ENCODE data around the gene EGF.
"Not testable (repeated sequence)": the region's sequence is repeated elsewhere in the genome, so short reads cannot be mapped to it uniquely, and the experiment has no call there.

Gene EGF

DNA sequence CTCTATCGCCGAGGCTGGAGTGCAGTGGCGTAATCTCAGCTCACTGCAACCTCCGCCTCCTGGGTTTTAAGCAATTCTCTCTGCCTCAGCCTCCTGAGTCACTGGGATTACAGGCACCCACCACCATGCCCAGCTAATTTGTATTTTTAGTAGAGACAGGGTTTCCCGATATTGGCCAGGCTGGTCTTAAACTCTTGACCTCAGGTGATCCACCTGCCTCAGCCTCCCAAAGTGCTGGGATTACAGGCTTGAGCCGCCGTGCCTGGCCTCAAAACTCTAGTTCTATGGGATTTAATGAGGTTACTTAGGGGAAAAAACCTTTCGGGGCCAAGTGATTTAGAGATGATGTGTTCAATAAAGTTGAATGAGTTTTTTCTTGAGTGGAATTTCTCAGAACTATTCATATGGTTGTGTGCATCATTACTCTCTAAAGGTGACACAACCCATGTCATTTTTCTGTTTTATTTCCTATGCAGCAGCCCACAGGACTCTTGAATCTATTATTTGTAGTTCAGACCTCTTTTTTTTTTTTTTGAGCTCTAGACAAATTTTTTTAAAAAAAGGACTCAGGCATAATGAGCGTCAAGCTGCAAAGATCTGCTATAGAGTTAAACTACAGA, 36.5 kb downstream of the EGF start:
- not testable (repeated sequence) for H3K4me1 Mint-ChIP-seq; H3K4me3 Mint-ChIP-seq; H3K9me3 Mint-ChIP-seq; H3K27ac Mint-ChIP-seq (ENCODE audit: low read depth); H3K27me3 Mint-ChIP-seq; ATAC-seq (replicated peaks; ENCODE audit: extremely low read depth, poor library complexity, severe bottlenecking); H3K36me3 Mint-ChIP-seq (ENCODE audit: insufficient read depth); DNase-seq (ENCODE audit: low spot score in 2 of 2)

GRCh38 chr4:109952612-109953011, 39.9 kb downstream of the EGF start:
- Mint-ChIP-seq H3K9me3 (no peaks in the 10 kb centered on the region), H3K27me3 (no peaks in the 10 kb centered on the region), H3K4me1 (no peaks in the 10 kb centered on the region), H3K36me3 (ENCODE audit: insufficient read depth) (no peaks in the 10 kb centered on the region), H3K4me3 (no peak overlapping the region), H3K27ac (ENCODE audit: low read depth) (no peak overlapping the region)
- no peak for DNase-seq (ENCODE audit: low spot score in 2 of 2)
- no peak for ATAC-seq (replicated peaks; ENCODE audit: extremely low read depth, poor library complexity, severe bottlenecking)

- H3K27ac Mint-ChIP-seq (ENCODE audit: low read depth), result no peak overlapping the region
- H3K4me3 Mint-ChIP-seq, result no peak overlapping the region
- H3K9me3 Mint-ChIP-seq, result no peaks in the 10 kb centered on the region
- ATAC-seq (replicated peaks; ENCODE audit: extremely low read depth, poor library complexity, severe bottlenecking) (no peak), DNase-seq (ENCODE audit: low spot score in 2 of 2) (no peak)
- H3K36me3 Mint-ChIP-seq (ENCODE audit: insufficient read depth), result no peaks in the 10 kb centered on the region
- no peaks in the 10 kb centered on the region for H3K27me3 Mint-ChIP-seq
- H3K4me1 Mint-ChIP-seq, result no peaks in the 10 kb centered on the region
Observed at GRCh38 chr4:109953556-109953955, 40.9 kb downstream of the EGF start.

DNA sequence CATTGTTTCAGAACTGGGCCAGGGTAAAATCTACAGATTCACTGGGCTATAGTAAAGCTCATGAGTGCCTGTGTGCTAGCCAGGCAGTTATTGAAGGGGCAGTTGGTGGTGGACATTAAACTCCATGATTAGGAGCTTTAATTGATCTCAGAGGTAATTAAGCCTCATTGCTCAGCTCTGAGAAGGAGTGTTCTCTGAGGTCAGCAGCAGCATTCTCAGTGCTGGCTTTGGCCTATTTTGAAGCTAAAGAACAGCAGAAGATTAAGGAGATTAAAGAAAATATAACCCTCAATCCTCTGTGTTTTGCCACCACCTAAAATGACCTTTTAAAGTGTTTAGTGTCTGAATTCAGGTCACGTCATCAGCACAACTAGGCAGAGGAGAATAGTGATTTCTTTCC, 42.5 kb downstream of the EGF start:
- ATAC-seq (replicated peaks; ENCODE audit: extremely low read depth, poor library complexity, severe bottlenecking), result no peak
- Mint-ChIP-seq H3K4me1 (no peaks in the 10 kb centered on the region), H3K27me3 (peaks cover 15% of the 10 kb centered on the region), H3K27ac (ENCODE audit: low read depth) (no peak overlapping the region), H3K36me3 (ENCODE audit: insufficient read depth) (no peaks in the 10 kb centered on the region), H3K9me3 (no peaks in the 10 kb centered on the region), H3K4me3 (no peak overlapping the region)
- DNase-seq (ENCODE audit: low spot score in 2 of 2), result no peak

GRCh38 chr4:109957227-109957626, 44.5 kb downstream of the EGF start:
- Mint-ChIP-seq H3K27me3 (peaks cover 26% of the 10 kb centered on the region), H3K9me3 (no peaks in the 10 kb centered on the region), H3K36me3 (ENCODE audit: insufficient read depth) (no peaks in the 10 kb centered on the region), H3K4me3 (no peak overlapping the region), H3K4me1 (no peaks in the 10 kb centered on the region), H3K27ac (ENCODE audit: low read depth) (no peak overlapping the region)
- ATAC-seq (replicated peaks; ENCODE audit: extremely low read depth, poor library complexity, severe bottlenecking), result no peak
- DNase-seq (ENCODE audit: low spot score in 2 of 2), result no peak

- ATAC-seq (replicated peaks; ENCODE audit: extremely low read depth, poor library complexity, severe bottlenecking), result no peak
- H3K9me3 Mint-ChIP-seq, result no peaks in the 10 kb centered on the region
- H3K4me3 Mint-ChIP-seq, result no peak overlapping the region
- H3K27me3 Mint-ChIP-seq, result peaks cover 36% of the 10 kb centered on the region
- no peak overlapping the region for H3K27ac Mint-ChIP-seq (ENCODE audit: low read depth)
- no peaks in the 10 kb centered on the region for H3K4me1 Mint-ChIP-seq
- H3K36me3 Mint-ChIP-seq (ENCODE audit: insufficient read depth), result no peaks in the 10 kb centered on the region
- DNase-seq (ENCODE audit: low spot score in 2 of 2), result no peak
Observed at GRCh38 chr4:109959195-109959594, 46.5 kb downstream of the EGF start.

- peaks cover under 1% of the 10 kb centered on the region for H3K36me3 Mint-ChIP-seq (ENCODE audit: insufficient read depth)
- no peak overlapping the region for H3K27ac Mint-ChIP-seq (ENCODE audit: low read depth)
- no peak for DNase-seq (ENCODE audit: low spot score in 2 of 2)
- H3K4me3 Mint-ChIP-seq, result no peak overlapping the region
- H3K4me1 Mint-ChIP-seq, result no peaks in the 10 kb centered on the region
- peaks cover 59% of the 10 kb centered on the region for H3K27me3 Mint-ChIP-seq
- ATAC-seq (replicated peaks; ENCODE audit: extremely low read depth, poor library complexity, severe bottlenecking), result no peak
- no peaks in the 10 kb centered on the region for H3K9me3 Mint-ChIP-seq
Observed at GRCh38 chr4:109962401-109962800, 49.7 kb downstream of the EGF start.

GRCh38 chr4:109966891-109967481, 54.3 kb downstream of the EGF start:
- Mint-ChIP-seq H3K9me3 (no peaks in the 10 kb centered on the region), H3K4me3 (no peak overlapping the region), H3K27ac (ENCODE audit: low read depth) (no peak overlapping the region), H3K36me3 (ENCODE audit: insufficient read depth) (peaks cover 3% of the 10 kb centered on the region), H3K27me3 (peaks cover 63% of the 10 kb centered on the region), H3K4me1 (peaks cover 9% of the 10 kb centered on the region)
- no peak for DNase-seq (ENCODE audit: low spot score in 2 of 2)
- ATAC-seq (replicated peaks; ENCODE audit: extremely low read depth, poor library complexity, severe bottlenecking), result no peak

DNA sequence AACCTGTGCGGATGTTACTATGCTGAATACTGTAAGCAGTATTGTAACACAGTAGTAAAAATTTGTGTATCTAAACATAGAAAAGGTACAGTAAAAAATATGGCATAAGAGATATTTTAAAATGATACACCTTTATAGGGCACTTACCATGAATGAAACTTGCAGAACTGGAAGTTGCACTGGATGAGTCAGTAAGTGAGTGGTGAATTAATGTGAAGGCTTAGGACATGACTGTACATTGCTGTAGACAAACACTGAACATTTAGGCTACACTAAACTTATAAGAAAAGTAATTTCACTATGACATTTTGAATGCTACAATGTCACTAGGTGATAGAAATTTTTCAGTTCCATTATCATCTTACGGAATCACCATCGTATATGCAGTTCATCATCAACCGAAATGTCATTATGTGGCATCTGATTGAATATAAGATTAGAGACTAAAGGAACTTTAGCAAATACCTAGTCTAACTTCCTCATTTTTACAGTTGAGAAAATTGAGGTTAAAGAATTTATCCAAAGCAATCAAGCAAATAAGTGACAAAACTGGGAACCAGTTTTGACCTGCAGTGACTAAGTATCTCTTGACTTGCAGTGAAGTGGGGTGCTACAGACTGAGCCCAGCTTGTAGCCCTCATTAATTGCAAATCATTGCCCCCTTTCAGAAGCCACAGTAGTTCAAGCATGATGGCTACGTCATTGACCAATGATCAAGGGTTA, 55.3 kb downstream of the EGF start:
- no peak for DNase-seq (ENCODE audit: low spot score in 2 of 2)
- Mint-ChIP-seq H3K9me3 (no peaks in the 10 kb centered on the region), H3K27me3 (peaks cover 57% of the 10 kb centered on the region)

GRCh38 chr4:109969087-109969486, 56.4 kb downstream of the EGF start:
- Mint-ChIP-seq H3K9me3 (no peaks in the 10 kb centered on the region), H3K27me3 (peaks cover 65% of the 10 kb centered on the region), H3K36me3 (ENCODE audit: insufficient read depth) (peaks cover 3% of the 10 kb centered on the region), H3K27ac (ENCODE audit: low read depth) (no peak overlapping the region), H3K4me1 (peaks cover 9% of the 10 kb centered on the region), H3K4me3 (no peak overlapping the region)
- ATAC-seq (replicated peaks; ENCODE audit: extremely low read depth, poor library complexity, severe bottlenecking), result no peak
- DNase-seq (ENCODE audit: low spot score in 2 of 2), result no peak

More for the DNA sequence above, 55.3 kb downstream of the EGF start:
- H3K36me3 Mint-ChIP-seq (ENCODE audit: insufficient read depth), result peaks cover 3% of the 10 kb centered on the region
- no peak overlapping the region for H3K27ac Mint-ChIP-seq (ENCODE audit: low read depth)
- H3K4me3 Mint-ChIP-seq, result no peak overlapping the region
- no peak for ATAC-seq (replicated peaks; ENCODE audit: extremely low read depth, poor library complexity, severe bottlenecking)
- peaks cover 9% of the 10 kb centered on the region for H3K4me1 Mint-ChIP-seq

GRCh38 chr4:109969919-109970318, 57.2 kb downstream of the EGF start:
- DNase-seq (ENCODE audit: low spot score in 2 of 2) (no peak), ATAC-seq (replicated peaks; ENCODE audit: extremely low read depth, poor library complexity, severe bottlenecking) (no peak)
- Mint-ChIP-seq H3K4me3 (no peak overlapping the region), H3K4me1 (peaks cover 9% of the 10 kb centered on the region), H3K36me3 (ENCODE audit: insufficient read depth) (peaks cover 3% of the 10 kb centered on the region), H3K27ac (ENCODE audit: low read depth) (no peak overlapping the region), H3K9me3 (no peaks in the 10 kb centered on the region), H3K27me3 (peaks cover 63% of the 10 kb centered on the region)

- Mint-ChIP-seq H3K27ac (ENCODE audit: low read depth) (no peak overlapping the region), H3K4me1 (peaks cover 9% of the 10 kb centered on the region), H3K36me3 (ENCODE audit: insufficient read depth) (no peaks in the 10 kb centered on the region), H3K4me3 (no peak overlapping the region), H3K9me3 (no peaks in the 10 kb centered on the region), H3K27me3 (peaks cover 52% of the 10 kb centered on the region)
- no peak for ATAC-seq (replicated peaks; ENCODE audit: extremely low read depth, poor library complexity, severe bottlenecking)
- no peak for DNase-seq (ENCODE audit: low spot score in 2 of 2)
Observed at GRCh38 chr4:109972786-109973528, 60.3 kb downstream of the EGF start.
